NCI-H2196 (cell line): ENCODE measurements around the gene EPM2AIP1.
"Not testable (repeated sequence)": the region's sequence is repeated elsewhere in the genome, so short reads cannot be mapped to it uniquely, and the experiment has no call there.

ENCODE experiments used
- DNase-seq: peaks from one replicate; lab custom pipeline; 2025; ENCODE audit not compliant: unreplicated experiment; lab: John Stamatoyannopoulos, UW

EPM2AIP1 gene

GRCh38 chr3:36954452-36955134, 38.3 kb downstream of the EPM2AIP1 start:
- DNase-seq, result no peak

- not testable (repeated sequence) for DNase-seq
Measured at GRCh38 chr3:36947814-36948213, 45.1 kb downstream of the EPM2AIP1 start.

GRCh38 chr3:36945333-36945980, 47.5 kb downstream of the EPM2AIP1 start:
- DNase-seq, result no peak

- peak; percentile 40 for DNase-seq
Measured at GRCh38 chr3:36944641-36945270, 48.2 kb downstream of the EPM2AIP1 start, which contains the start of gene TRANK1. Gene TRANK1 (minus strand): TSS chr3:36945054. CDS start chr3:36944809, 245 bp downstream.

DNA sequence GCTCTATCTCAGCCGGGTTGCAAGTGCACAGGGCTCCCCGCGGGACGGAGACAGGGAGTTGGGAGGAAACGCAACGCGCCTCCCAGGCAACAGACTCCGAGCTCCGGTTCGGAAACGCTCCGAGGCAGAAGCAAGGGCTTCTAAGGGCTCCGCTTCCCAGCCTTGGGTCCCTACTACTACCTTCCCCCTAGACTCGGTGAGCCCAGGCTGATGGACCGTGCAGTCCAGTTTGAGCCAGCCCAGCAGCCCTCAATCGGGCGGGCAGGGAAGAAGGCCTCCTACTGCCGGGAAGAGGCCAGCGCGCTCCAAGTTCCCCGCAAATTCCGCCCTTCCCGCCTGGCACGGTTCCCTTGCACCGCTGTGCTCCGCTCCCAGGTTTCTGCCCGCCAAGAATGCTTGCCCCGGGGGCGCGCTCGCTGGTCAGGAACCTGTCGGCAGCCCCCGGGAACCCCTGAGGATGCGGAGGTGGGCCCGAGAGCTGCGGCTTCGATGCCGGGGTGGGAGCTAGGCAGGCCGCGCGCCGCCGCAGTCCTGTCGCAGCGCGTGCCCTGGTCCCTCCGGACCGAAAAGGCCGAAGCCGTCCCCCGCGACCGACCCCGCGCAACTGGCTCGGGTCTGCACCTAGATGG, 48.8 kb downstream of the EPM2AIP1 start:
- DNase-seq, result no peak

- DNase-seq, result no peak
Measured at GRCh38 chr3:36943601-36944000, 49.3 kb downstream of the EPM2AIP1 start.

DNA sequence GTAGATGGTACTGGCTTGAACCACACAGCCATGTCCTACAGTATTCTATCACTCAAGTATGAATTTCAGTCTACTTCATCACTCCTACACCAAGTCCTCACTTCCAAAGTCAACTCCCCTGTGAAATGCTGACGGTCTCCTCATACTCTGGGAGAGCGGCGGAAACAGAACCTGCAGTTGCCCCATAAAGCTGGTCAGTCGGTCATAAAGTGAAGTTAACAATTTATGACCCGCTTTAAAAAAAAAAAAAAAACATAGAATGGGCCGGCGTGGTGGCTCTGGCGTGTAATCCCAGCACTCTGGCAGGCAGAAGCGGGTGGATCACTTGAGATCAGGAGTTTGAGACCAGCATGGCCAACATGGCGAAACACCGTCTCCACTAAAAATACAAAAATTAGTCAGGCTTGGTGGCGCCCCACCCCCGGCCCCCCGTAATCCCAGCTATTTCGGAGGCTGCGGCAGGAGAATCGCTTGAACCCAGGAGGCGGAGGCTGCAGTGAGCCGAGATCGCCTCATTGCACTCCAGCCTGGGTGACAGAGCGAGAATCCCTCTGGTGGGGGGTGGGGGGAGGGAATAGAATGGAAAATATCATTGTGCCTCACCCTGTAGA, 50.2 kb downstream of the EPM2AIP1 start:
- no peak for DNase-seq

DNA sequence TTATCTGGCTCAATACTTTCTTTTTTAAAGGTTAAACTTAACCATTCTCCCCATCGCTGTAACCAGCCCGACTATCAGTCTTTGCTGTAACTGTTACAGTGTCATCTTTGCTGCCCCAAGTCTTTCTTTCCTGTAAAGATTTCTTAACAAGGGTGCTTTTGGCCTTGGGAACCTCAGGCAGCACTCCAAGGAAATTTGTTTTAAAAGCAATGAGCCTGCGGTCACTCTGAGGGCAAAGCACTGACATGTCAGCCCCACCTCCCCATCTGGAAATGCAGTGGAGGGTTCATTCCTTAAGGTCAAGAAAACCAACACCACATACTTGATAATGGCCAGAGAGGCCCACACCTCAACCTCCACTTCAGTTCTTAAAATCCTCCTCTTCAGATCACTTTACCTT, 51.3 kb downstream of the EPM2AIP1 start:
- DNase-seq, result no peak

- no peak for DNase-seq
Measured at GRCh38 chr3:36941162-36941561, 51.8 kb downstream of the EPM2AIP1 start.

- DNase-seq, result no peak
Measured at GRCh38 chr3:36937492-36937891, 55.4 kb downstream of the EPM2AIP1 start.
